OCI-LY7 (cell line): ENCODE results near the gene ZNF467. TPM values are rescaled to one million over a fixed set of nuclear protein-coding genes. Genes with fewer than 3 reads are reported as not detected.

Experiments used
- BruUV-seq: library from RNA; stranded (reverse); fragments of 400-500 nt; replicated peaks from 2 replicates; lab custom pipeline; 2021; lab: Mats Ljungman, UMichigan
- CTCF ChIA-PET: fragments of 300-600 bp; sonication (Branson Sonifier 250); formaldehyde crosslinking; loops from one replicate; lab custom pipeline; 2022; ENCODE audit warnings: antibody characterized with exemption; ENCODE audit not compliant: unreplicated experiment; lab: Charles Lee
- POLR2A ChIA-PET: fragments of 300-600 bp; sonication (Branson Sonifier 250); formaldehyde crosslinking; loops from one replicate; lab custom pipeline; 2022; ENCODE audit warnings: antibody characterized with exemption; lab: Charles Lee
- DNase-seq: peaks from one replicate; pipeline ENCODE4 v3.0.0-alpha.2; 2015; ENCODE audit warnings: low spot score
- H2AFZ ChIP-seq: fragments of 200-600 bp; sonication (generic), shearing (Covaris generic); 2 replicates; pipeline ENCODE4 v1.6.1; 2014; ENCODE audit warnings: mild to moderate bottlenecking, antibody characterized with exemption, low read length, moderate library complexity
- H3K27ac ChIP-seq: fragments of 200-600 bp; sonication (generic); 2 replicates; pipeline ENCODE4 v1.5.1; 2014; ENCODE audit warnings: mixed run types, low read depth, mild to moderate bottlenecking, moderate library complexity, low read length, inconsistent platforms; ENCODE audit not compliant: poor library complexity, severe bottlenecking
- H3K36me3 ChIP-seq: fragments of 200-600 bp; sonication (generic); 2 replicates; pipeline ENCODE4 v1.6.1; 2014; ENCODE audit warnings: mild to moderate bottlenecking, antibody characterized with exemption, low read length, moderate library complexity, mixed read lengths; ENCODE audit not compliant: insufficient read depth
- H3K4me1 ChIP-seq: fragments of 200-600 bp; sonication (generic); 2 replicates; pipeline ENCODE4 v1.5.1; 2014; ENCODE audit warnings: mild to moderate bottlenecking, low read length; ENCODE audit not compliant: insufficient read depth, poor library complexity, severe bottlenecking
- H3K4me2 ChIP-seq: fragments of 200-600 bp; sonication (generic); 2 replicates; pipeline ENCODE4 v1.6.1; 2014; ENCODE audit warnings: mild to moderate bottlenecking, low read length
- H3K4me3 ChIP-seq: fragments of 200-600 bp; sonication (generic); 2 replicates; pipeline ENCODE4 v1.5.1; 2014; ENCODE audit warnings: mild to moderate bottlenecking, low read depth, low read length; ENCODE audit not compliant: poor library complexity, severe bottlenecking
- H3K79me2 ChIP-seq: fragments of 200-600 bp; sonication (generic); 2 replicates; pipeline ENCODE4 v1.6.1; 2016; ENCODE audit warnings: low read depth, mild to moderate bottlenecking, low read length, moderate library complexity, mixed read lengths; ENCODE audit not compliant: insufficient read depth
- H3K9me2 ChIP-seq: fragments of 200-600 bp; sonication (generic); 2 replicates; pipeline ENCODE4 v1.6.1; 2016; ENCODE audit warnings: mild to moderate bottlenecking, low read length, mixed read lengths; ENCODE audit not compliant: insufficient read depth
- H3K9me3 ChIP-seq: fragments of 200-600 bp; sonication (generic); 2 replicates; pipeline ENCODE4 v1.6.1; 2014; ENCODE audit warnings: mild to moderate bottlenecking, mixed run types, low read length, mixed read lengths
- H4K20me1 ChIP-seq: fragments of 200-600 bp; sonication (generic); 2 replicates; pipeline ENCODE4 v1.6.1; 2014; ENCODE audit warnings: mild to moderate bottlenecking, antibody characterized with exemption, low read length, moderate library complexity, mixed read lengths; ENCODE audit not compliant: insufficient read depth
- EZH2phosphoT487 ChIP-seq: fragments of 200-600 bp; sonication (generic); IDR thresholded peaks from 2 replicates; pipeline ENCODE4 v1.6.1; 2018; ENCODE audit warnings: low read depth, borderline replicate concordance, mild to moderate bottlenecking, mixed run types, antibody characterized with exemption, low read length, moderate library complexity, mixed read lengths
- intact Hi-C: fragments of 100-400 bp; cut with micrococcal nuclease; formaldehyde crosslinking; loops from one replicate; pipeline ENCODE4 v1.10.0; 2022; ENCODE audit not compliant: unreplicated experiment
- total RNA-seq, 2 experiments: library from RNA; depleted of rRNA in 1 of 2; stranded (reverse); fragments of >200 nt in 1 of 2; shearing (Covaris generic) in 1 of 2; gene quantifications; 2 replicates each; pipeline ENCODE4 v1.2.3, GENCODE V29; 2014 to 2022
- TF ChIP-seq, protein P1 (sequence below): fragments of 200-600 bp; sonication (generic); conservative IDR thresholded peaks from 2 replicates; pipeline ENCODE4 v1.5.1; 2014; ENCODE audit warnings: mild to moderate bottlenecking, antibody characterized with exemption, low read length, moderate library complexity, mixed read lengths

Gene ZNF467
- total RNA-seq, 2 experiments from 2014 or later = 0.22 to 0.40 TPM

DNA sequence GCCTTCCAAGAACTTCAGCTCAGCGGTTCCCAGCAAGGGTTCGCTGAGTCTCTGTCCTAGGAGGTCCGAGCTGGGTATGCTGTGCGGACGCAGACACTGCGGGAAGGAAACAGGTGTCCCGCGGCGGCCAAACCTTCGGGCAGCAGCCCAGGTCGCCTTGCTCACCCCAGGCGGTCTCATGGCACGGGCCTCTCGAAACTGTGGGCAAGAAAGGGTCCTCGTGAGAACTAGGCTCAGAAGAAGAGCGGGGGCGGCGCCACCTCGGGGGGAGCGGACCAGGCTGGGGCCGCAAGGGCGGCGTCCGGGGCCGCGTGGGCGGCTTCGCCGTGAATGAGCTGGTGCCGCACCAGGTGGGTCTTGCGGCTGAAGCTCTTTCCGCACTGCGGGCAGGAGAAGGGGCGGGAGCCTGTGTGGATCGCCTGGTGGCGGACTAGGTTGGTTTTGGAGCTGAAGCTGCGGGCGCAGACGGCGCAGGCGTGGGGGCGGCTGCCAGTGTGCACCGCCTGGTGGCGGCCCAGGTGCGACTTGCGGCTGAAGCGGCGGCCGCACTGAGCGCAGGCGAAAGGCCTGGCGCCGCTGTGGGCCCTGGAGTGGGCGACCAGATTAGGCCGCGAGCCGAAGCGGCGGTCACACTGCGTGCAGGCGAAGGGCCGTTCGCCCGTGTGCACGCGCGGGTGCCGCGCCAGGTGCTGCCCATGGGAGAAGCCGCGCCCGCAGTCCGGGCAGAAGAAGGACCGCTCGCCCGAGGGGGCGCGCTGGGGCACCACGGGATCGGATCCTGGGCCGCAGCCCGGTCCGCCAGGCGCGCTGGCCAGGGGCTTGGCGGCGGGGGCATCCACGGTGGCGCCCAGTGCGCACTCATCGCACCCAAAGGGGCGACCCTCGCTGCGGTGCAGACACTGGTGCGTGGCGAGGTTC, 8.6 kb downstream of the ZNF467 start:
- no peaks in the 10 kb centered on the region for H4K20me1 ChIP-seq
- no peaks in the 10 kb centered on the region for H3K9me2 ChIP-seq
- H3K4me3 ChIP-seq = no peak overlapping the region
- DNase-seq = no peak
- H3K27ac ChIP-seq = no peak overlapping the region
- H3K9me3 ChIP-seq = no peaks in the 10 kb centered on the region
- H3K79me2 ChIP-seq = no peaks in the 10 kb centered on the region
- ChIA-PET POLR2A (no interaction called here), CTCF (no interaction called here)
- no TSS peak for BruUV-seq
- no peak overlapping the region for H3K4me2 ChIP-seq
- intact Hi-C loops = no loop called here
- TF ChIP-seq, protein P1, sequence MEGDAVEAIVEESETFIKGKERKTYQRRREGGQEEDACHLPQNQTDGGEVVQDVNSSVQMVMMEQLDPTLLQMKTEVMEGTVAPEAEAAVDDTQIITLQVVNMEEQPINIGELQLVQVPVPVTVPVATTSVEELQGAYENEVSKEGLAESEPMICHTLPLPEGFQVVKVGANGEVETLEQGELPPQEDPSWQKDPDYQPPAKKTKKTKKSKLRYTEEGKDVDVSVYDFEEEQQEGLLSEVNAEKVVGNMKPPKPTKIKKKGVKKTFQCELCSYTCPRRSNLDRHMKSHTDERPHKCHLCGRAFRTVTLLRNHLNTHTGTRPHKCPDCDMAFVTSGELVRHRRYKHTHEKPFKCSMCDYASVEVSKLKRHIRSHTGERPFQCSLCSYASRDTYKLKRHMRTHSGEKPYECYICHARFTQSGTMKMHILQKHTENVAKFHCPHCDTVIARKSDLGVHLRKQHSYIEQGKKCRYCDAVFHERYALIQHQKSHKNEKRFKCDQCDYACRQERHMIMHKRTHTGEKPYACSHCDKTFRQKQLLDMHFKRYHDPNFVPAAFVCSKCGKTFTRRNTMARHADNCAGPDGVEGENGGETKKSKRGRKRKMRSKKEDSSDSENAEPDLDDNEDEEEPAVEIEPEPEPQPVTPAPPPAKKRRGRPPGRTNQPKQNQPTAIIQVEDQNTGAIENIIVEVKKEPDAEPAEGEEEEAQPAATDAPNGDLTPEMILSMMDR = no peak
- TF ChIP-seq EZH2phosphoT487 = no peak
- no peaks in the 10 kb centered on the region for H3K4me1 ChIP-seq
- H3K36me3 ChIP-seq = no peaks in the 10 kb centered on the region
- no peak overlapping the region for H2AFZ ChIP-seq

DNA sequence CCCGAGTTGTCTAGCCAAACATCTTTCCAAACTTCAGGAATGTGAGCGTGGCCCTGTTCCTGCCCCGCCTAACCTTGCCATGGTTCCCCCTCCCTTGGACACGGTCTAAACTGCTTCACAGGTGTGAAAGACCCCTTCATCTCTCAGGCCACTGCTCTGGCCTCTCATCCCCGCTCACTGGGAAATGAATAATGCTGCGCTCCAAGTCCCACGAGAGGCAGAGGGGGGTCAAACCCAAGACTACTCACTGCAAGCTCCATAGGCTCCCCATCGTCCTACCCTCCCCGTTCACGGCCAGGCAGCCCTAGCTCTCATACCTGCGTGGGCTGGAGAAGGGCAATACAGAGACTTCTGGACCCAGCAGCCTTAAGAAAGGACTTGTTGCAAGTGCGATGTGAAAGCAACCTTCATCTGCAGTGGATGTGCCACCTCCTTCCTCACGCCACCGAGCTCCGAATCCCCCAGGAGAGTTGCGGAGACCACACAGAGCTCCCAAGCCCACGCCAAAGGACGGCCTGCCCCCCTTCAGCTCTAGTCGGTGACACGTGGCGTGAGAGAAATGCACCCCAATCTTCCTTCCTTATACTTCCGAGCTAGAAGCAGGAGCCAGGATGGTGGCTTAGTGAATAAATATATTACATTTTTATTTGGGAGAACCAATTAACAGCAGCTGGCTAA, 9.7 kb downstream of the ZNF467 start:
- ChIA-PET CTCF (interaction anchor here (0.7 kb wide), 1 partner anchor 12 kb away, joined by 3 read pairs; no protein-coding TSS in a partner anchor), POLR2A (no interaction called here)
- Histone ChIP-seq H3K79me2 (no peaks in the 10 kb centered on the region), H3K4me1 (no peaks in the 10 kb centered on the region), H3K4me2 (no peak overlapping the region), H3K36me3 (no peaks in the 10 kb centered on the region), H3K9me2 (no peaks in the 10 kb centered on the region), H2AFZ (no peak overlapping the region), H4K20me1 (no peaks in the 10 kb centered on the region), H3K27ac (no peak overlapping the region), H3K9me3 (no peaks in the 10 kb centered on the region), H3K4me3 (no peak overlapping the region)
- no peak for TF ChIP-seq EZH2phosphoT487
- TF ChIP-seq, protein P1 = no peak
- BruUV-seq = no TSS peak
- intact Hi-C loops = no loop called here
- DNase-seq = no peak
